ENCODE measurements around the gene HPS5. TPM values are rescaled to one million over a fixed set of nuclear protein-coding genes. Genes with fewer than 3 reads are reported as not detected.
A peak's percentile ranks its signal among the peaks of the same experiment; 100 is the strongest.

HPS5 gene
- total and polyA plus RNA-seq, 4 donors: 12.2 to 25.5 (median 22.6) TPM

DNA sequence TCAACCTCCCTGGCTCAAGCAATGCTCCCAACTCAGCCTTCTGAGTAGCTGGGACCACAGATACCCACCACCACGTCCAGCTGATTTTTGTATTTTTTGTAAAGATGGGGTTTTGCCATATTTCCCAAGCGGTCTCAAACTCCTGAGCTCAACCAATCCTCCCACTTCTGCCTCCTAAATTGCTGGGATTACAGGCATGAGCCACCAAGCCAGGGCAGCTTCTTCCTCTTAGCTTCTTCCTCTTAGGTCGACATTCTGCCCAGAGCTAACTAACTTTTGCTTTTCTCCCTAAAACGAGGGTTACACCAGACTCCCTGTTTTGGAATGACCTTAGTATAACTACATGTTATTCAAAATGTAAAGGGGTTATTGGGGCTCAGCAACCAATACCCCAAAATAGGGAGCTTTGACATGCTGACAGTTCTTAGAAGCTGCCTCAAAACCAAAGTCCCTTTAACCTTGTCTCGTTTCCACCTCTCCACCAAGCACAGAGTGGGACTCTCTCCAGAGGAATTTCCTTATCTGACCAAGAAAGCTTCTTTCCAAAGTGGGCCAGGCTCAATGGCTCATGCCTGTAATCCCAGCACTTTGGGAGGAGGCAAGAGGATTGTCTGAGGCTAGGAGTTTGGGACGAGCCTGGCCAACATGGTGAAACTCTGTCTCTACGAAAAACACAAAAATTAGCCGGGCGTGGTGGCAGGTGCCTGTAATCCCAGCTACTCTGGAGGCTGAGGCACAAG, 7.0 kb downstream of the HPS5 start:
- no peak for ATAC-seq (ENCODE audit: low FRiP score)
- Histone ChIP-seq H3K9me3 (ENCODE audit: control insufficient read depth, low read length) (no peaks in the 10 kb centered on the region), H3K36me3 (ENCODE audit: control insufficient read depth in 1 of 2, insufficient read depth in 2 of 2, low read length in 1 of 2) (no peaks in the 10 kb centered on the region), H3K4me1 (ENCODE audit: control insufficient read depth in 1 of 2, insufficient read depth in 2 of 2, low read length in 2 of 2) (peaks cover 6% of the 10 kb centered on the region in 2 donors), H3K27ac (ENCODE audit: low read depth in 1 of 2, low read length in 2 of 2) (peak overlapping the region; percentile 57 to 79), H3K27me3 (ENCODE audit: control insufficient read depth in 1 of 2, insufficient read depth in 2 of 2, low read length in 1 of 2) (no peaks in the 10 kb centered on the region), H3K4me3 (ENCODE audit: low read length in 2 of 2) (no peak overlapping the region)
- no peak for DNase-seq
- intact Hi-C loops (cut with DNase I): no loop called here
- WGBS, 2 donors: 56 to 60% methylated on average over 9 of the region's 9 CpGs

DNA sequence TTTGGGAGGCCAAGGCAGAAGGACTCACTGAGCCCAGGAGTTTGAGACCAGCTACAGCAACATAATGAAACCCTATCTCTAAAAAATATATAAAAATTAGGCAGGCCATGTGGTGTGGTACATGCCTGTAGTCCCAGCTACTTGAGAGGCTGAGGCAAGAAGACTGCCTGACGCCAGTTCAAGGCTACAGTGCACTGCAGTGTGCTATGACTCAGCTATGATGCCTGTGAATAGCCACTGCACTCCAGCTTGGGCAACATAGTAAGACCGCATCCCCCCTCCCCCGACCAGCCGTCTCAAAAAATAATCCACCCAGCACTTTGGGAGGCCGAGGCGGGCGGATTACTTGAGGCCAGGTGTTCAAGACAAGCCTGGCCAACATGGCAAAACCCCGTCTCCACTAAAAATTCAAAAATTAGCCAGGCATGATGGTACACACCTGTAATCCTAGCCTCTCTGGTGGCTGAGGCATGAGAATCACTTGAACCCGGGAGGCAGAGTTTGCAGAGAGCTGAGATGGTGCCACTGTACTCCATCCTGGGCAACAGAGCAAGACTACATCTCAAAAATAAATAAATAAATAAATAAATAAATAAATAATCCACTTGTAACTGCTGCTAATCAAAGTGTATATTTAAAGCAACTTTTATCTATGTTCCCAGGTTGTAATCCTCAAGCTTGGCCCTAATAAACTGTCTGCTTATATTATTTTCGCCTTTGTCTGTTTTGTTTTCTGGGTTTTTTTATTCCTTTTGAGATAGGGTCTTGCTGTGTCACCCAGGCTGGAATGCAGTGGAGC, 7.8 kb downstream of the HPS5 start:
- H3K9me3 ChIP-seq (ENCODE audit: control insufficient read depth, low read length): no peaks in the 10 kb centered on the region
- intact Hi-C loops (cut with DNase I): loop anchor here in 1 of 2 donors (1.0 to 2.0 kb wide), 2 partner anchors 8 to 81 kb away; partner anchors contain the start of genes GTF2H1, HPS5 and LDHA
- H3K4me3 ChIP-seq (ENCODE audit: low read length in 2 of 2): no peak overlapping the region
- peaks cover 6% of the 10 kb centered on the region in 2 donors for H3K4me1 ChIP-seq (ENCODE audit: control insufficient read depth in 1 of 2, insufficient read depth in 2 of 2, low read length in 2 of 2)
- 71 to 74% methylated on average over 10 of the region's 10 CpGs for WGBS, 2 donors
- DNase-seq: peak in 1 of 2 donors; percentile 45
- peak overlapping the region; percentile 18 to 79 for H3K27ac ChIP-seq (ENCODE audit: low read depth in 1 of 2, low read length in 2 of 2)
- peaks cover 0 to 2% of the 10 kb centered on the region in 2 donors for H3K36me3 ChIP-seq (ENCODE audit: control insufficient read depth in 1 of 2, insufficient read depth in 2 of 2, low read length in 1 of 2)
- H3K27me3 ChIP-seq (ENCODE audit: control insufficient read depth in 1 of 2, insufficient read depth in 2 of 2, low read length in 1 of 2): no peaks in the 10 kb centered on the region
- peak; percentile 30 for ATAC-seq (ENCODE audit: low FRiP score)

DNA sequence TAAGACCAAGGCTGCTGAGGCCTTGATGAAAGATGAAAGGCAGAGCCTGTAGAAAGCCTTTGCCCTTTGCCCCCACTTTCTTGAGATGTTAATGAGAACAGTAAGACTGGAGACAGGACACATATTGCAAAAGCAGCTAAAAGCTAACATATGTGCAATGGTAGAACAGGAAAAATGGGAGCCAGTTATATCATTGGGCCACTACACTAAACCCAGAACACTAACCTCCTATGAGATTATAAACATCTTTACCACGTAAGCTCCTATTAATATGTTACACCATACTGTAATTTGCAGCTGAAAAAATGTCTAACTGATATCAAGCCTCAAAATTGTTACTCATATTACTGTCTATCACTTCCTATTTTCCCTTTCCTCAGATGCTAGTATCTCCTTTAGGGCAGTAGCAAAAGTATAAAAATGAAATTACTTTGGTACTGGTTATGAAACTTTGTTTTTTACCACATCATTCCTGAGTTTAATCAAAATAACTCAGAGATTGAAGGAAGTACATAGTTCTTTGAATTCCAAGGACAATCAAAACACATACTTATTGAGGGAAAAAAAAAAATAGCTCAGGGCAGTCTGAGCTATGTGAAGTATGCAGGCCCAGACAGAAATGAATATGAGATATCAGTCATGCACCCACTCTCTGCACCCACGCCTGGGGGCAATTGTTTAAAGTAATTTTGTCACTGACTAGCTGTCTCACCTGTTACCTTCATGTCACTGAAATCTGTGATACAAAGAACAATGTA, 9.1 kb downstream of the HPS5 start:
- Histone ChIP-seq H3K36me3 (ENCODE audit: control insufficient read depth in 1 of 2, insufficient read depth in 2 of 2, low read length in 1 of 2) (peaks cover 3 to 4% of the 10 kb centered on the region in 2 donors), H3K27ac (ENCODE audit: low read depth in 1 of 2, low read length in 2 of 2) (peak overlapping the region; percentile 98), H3K4me3 (ENCODE audit: low read length in 2 of 2) (no peak overlapping the region), H3K4me1 (ENCODE audit: control insufficient read depth in 1 of 2, insufficient read depth in 2 of 2, low read length in 2 of 2) (peaks cover 6% of the 10 kb centered on the region in 2 donors), H3K9me3 (ENCODE audit: control insufficient read depth, low read length) (no peaks in the 10 kb centered on the region), H3K27me3 (ENCODE audit: control insufficient read depth in 1 of 2, insufficient read depth in 2 of 2, low read length in 1 of 2) (no peaks in the 10 kb centered on the region)
- DNase-seq (no peak), ATAC-seq (ENCODE audit: low FRiP score) (no peak)
- 3 to 8% methylated on average over 2 of the region's 2 CpGs for WGBS, 2 donors
- intact Hi-C loops (cut with DNase I): loop anchor here in 1 of 2 donors (1.0 to 2.0 kb wide), 2 partner anchors 9 to 82 kb away; partner anchors contain the start of genes GTF2H1, HPS5 and LDHA

DNA sequence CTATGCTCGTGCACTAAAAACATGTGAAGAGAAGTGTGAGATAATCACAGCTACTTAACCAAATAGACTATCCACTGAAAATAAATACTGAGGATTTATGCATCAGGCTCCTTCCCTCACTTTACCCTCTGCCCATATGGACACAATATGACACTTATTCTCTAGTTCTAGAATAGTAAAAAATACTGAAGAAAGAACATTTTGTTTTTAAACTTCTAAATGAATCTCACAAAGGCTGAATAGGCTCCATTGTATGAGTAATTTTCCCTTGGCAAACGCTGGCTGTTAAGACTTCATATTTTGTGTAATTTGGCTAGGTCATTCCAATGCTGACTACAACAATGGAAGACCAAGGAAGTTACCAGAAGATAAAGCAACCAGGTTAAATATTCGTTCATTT, 9.9 kb downstream of the HPS5 start:
- DNase-seq (no peak), ATAC-seq (ENCODE audit: low FRiP score) (peak; percentile 66)
- Histone ChIP-seq H3K9me3 (ENCODE audit: control insufficient read depth, low read length) (no peaks in the 10 kb centered on the region), H3K36me3 (ENCODE audit: control insufficient read depth in 1 of 2, insufficient read depth in 2 of 2, low read length in 1 of 2) (peaks cover 3 to 4% of the 10 kb centered on the region in 2 donors), H3K4me1 (ENCODE audit: control insufficient read depth in 1 of 2, insufficient read depth in 2 of 2, low read length in 2 of 2) (peaks cover 6% of the 10 kb centered on the region in 2 donors), H3K4me3 (ENCODE audit: low read length in 2 of 2) (no peak overlapping the region), H3K27me3 (ENCODE audit: control insufficient read depth in 1 of 2, insufficient read depth in 2 of 2, low read length in 1 of 2) (no peaks in the 10 kb centered on the region), H3K27ac (ENCODE audit: low read depth in 1 of 2, low read length in 2 of 2) (peak overlapping the region; percentile 98)
- WGBS, 2 donors: 4 to 6% methylated on average over 3 of the region's 3 CpGs
- intact Hi-C loops (cut with DNase I): loop anchor here in 1 of 2 donors (2.0 kb wide), 1 partner anchor 83 kb away; the partner anchor contains the start of gene LDHA

DNA sequence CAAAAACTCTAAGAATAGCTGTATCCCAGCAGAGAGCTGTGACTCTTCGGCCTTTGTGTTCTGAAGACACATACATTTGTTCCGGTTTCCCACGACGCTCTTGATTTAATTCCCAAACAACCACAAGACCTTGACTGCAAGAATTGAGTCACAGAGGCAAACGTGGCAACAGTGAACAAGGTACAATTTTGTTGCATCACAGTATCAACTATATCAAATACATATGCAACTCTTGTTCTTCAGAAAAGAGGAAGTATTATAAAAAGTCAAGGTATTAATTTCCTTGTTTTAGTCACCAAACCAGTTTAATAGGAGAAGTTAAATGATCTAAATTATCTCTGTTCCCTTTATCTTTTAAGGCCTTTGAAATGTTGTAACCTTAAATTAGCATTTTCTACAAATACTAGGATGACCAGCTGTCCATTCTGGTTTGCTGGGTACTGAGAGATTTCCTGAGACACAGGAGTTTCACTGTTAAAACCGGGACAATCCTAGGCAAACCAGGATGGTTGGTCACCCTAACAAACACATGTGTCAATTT, 11.1 kb downstream of the HPS5 start:
- ATAC-seq (ENCODE audit: low FRiP score) (no peak), DNase-seq (no peak)
- peak overlapping the region; percentile 30 to 70 for H3K27ac ChIP-seq (ENCODE audit: low read depth in 1 of 2, low read length in 2 of 2)
- peaks cover 3 to 4% of the 10 kb centered on the region in 2 donors for H3K36me3 ChIP-seq (ENCODE audit: control insufficient read depth in 1 of 2, insufficient read depth in 2 of 2, low read length in 1 of 2)
- H3K27me3 ChIP-seq (ENCODE audit: control insufficient read depth in 1 of 2, insufficient read depth in 2 of 2, low read length in 1 of 2): no peaks in the 10 kb centered on the region
- no peaks in the 10 kb centered on the region for H3K9me3 ChIP-seq (ENCODE audit: control insufficient read depth, low read length)
- H3K4me3 ChIP-seq (ENCODE audit: low read length in 2 of 2): no peak overlapping the region
- 91% methylated on average over 6 of the region's 6 CpGs for WGBS, 2 donors
- peaks cover 6% of the 10 kb centered on the region in 2 donors for H3K4me1 ChIP-seq (ENCODE audit: control insufficient read depth in 1 of 2, insufficient read depth in 2 of 2, low read length in 2 of 2)
- intact Hi-C loops (cut with DNase I): no loop called here

DNA sequence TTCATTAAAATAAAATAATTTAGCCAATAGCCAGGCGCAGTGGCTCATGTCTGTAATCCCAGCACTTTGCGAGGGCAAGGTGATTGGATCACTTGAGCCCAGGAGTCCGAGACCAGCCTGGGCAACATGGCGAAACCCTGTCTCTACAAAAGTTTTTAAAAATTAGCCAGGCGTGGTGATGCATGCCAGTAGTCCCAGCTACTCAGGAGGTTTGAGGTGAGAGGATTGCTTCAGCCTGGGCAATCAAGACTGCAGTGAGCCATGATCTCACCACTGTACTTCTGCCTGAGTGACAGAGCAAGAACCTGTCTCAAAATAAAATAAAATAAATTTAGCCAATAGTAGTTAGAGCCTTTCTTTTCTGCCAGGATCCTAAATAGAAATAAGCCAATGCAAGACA, 12.2 kb downstream of the HPS5 start:
- Histone ChIP-seq H3K9me3 (ENCODE audit: control insufficient read depth, low read length) (no peaks in the 10 kb centered on the region), H3K4me1 (ENCODE audit: control insufficient read depth in 1 of 2, insufficient read depth in 2 of 2, low read length in 2 of 2) (peaks cover 3 to 6% of the 10 kb centered on the region in 2 donors), H3K27me3 (ENCODE audit: control insufficient read depth in 1 of 2, insufficient read depth in 2 of 2, low read length in 1 of 2) (no peaks in the 10 kb centered on the region), H3K36me3 (ENCODE audit: control insufficient read depth in 1 of 2, insufficient read depth in 2 of 2, low read length in 1 of 2) (peaks cover 3 to 4% of the 10 kb centered on the region in 2 donors), H3K4me3 (ENCODE audit: low read length in 2 of 2) (no peak overlapping the region), H3K27ac (ENCODE audit: low read depth in 1 of 2, low read length in 2 of 2) (no peak overlapping the region)
- intact Hi-C loops (cut with DNase I): no loop called here
- DNase-seq (no peak), ATAC-seq (ENCODE audit: low FRiP score) (no peak)
- 96 to 97% methylated on average over 5 of the region's 5 CpGs for WGBS, 2 donors

DNA sequence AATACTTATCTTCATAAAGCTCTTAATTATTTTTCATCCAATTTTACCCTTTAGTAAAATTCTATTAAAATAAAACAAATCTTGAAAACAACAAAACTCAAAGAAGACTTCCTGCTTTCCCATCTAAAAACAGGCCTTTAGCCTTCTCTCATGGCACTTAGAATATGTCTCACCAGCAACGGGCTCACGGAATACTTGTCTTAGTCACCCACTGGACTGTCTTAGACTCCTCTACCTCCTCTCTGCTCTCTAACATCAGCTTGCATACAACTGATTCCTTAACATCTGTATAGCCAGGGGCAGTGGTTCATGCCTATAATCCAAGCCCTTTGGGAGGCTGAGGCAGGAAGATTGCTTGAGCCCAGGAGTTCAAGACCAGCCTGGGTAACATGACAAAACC, 13.7 kb downstream of the HPS5 start:
- Histone ChIP-seq H3K4me1 (ENCODE audit: control insufficient read depth in 1 of 2, insufficient read depth in 2 of 2, low read length in 2 of 2) (peaks cover 3 to 6% of the 10 kb centered on the region in 2 donors), H3K4me3 (ENCODE audit: low read length in 2 of 2) (no peak overlapping the region), H3K27ac (ENCODE audit: low read depth in 1 of 2, low read length in 2 of 2) (peak overlapping the region; percentile 5 to 51), H3K27me3 (ENCODE audit: control insufficient read depth in 1 of 2, insufficient read depth in 2 of 2, low read length in 1 of 2) (no peaks in the 10 kb centered on the region), H3K9me3 (ENCODE audit: control insufficient read depth, low read length) (no peaks in the 10 kb centered on the region), H3K36me3 (ENCODE audit: control insufficient read depth in 1 of 2, insufficient read depth in 2 of 2, low read length in 1 of 2) (peaks cover 3 to 4% of the 10 kb centered on the region in 2 donors)
- DNase-seq (no peak), ATAC-seq (ENCODE audit: low FRiP score) (no peak)
- intact Hi-C loops (cut with DNase I): no loop called here
- WGBS, 2 donors: 93% methylated on average over 2 of the region's 2 CpGs
